ENCODE data around the gene NCAN.

Gene NCAN

DNA sequence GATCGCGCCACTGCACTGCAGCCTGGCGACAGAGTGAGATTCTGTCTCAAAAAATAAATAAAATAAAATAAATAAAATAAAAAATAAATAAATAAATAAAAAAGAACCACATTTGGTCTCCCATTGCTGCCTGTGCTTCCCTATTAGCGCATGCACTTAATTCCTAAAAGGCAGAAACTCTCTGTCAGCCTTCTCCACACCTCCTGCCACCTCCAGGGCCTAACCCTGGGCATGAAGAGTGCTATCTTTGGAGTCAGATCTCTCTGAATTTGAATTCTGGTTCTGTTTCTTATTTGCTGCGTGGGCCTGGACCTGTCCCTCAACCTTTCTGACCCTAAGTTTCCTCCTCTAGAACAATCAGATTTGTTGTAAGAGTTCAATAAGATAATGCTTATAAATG is 11.3 kb downstream of the NCAN start:
- no peaks in the 10 kb centered on the region for H3K9me2 ChIP-seq (ENCODE audit: low read depth, low read length)
- no peak overlapping the region for H3K9ac ChIP-seq (ENCODE audit: low read length)
- H3K79me2 ChIP-seq (ENCODE audit: insufficient read depth, low read length), result no peaks in the 10 kb centered on the region
- no peak overlapping the region for H3K4me3 ChIP-seq (ENCODE audit: low read depth, low read length, poor library complexity, severe bottlenecking)
- TF ChIP-seq, protein P1, sequence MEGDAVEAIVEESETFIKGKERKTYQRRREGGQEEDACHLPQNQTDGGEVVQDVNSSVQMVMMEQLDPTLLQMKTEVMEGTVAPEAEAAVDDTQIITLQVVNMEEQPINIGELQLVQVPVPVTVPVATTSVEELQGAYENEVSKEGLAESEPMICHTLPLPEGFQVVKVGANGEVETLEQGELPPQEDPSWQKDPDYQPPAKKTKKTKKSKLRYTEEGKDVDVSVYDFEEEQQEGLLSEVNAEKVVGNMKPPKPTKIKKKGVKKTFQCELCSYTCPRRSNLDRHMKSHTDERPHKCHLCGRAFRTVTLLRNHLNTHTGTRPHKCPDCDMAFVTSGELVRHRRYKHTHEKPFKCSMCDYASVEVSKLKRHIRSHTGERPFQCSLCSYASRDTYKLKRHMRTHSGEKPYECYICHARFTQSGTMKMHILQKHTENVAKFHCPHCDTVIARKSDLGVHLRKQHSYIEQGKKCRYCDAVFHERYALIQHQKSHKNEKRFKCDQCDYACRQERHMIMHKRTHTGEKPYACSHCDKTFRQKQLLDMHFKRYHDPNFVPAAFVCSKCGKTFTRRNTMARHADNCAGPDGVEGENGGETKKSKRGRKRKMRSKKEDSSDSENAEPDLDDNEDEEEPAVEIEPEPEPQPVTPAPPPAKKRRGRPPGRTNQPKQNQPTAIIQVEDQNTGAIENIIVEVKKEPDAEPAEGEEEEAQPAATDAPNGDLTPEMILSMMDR (IDR thresholded peaks at IDR 0.05; ENCODE audit: low read length), result no peak
- TF ChIP-seq EZH2 (IDR thresholded peaks at IDR 0.05; ENCODE audit: borderline replicate concordance, low read length), result no peak
- no peak overlapping the region for H2AFZ ChIP-seq (ENCODE audit: low read length)
- peaks cover 11% of the 10 kb centered on the region for H3K4me1 ChIP-seq (ENCODE audit: insufficient read depth, low read length, severe bottlenecking)
- peaks cover 11% of the 10 kb centered on the region for H3K27me3 ChIP-seq (ENCODE audit: insufficient read depth, low read length)
- no peaks in the 10 kb centered on the region for H3K36me3 ChIP-seq (ENCODE audit: insufficient read depth, low read length)
- H3F3A ChIP-seq (ENCODE audit: insufficient read depth, low read length), result no peaks in the 10 kb centered on the region
- H3K4me2 ChIP-seq (ENCODE audit: low read length), result no peak overlapping the region
- H3K27ac ChIP-seq (ENCODE audit: low read depth, low read length, poor library complexity, severe bottlenecking), result no peak overlapping the region
- no peaks in the 10 kb centered on the region for H4K20me1 ChIP-seq (ENCODE audit: insufficient read depth, low read length)
- no peaks in the 10 kb centered on the region for H3K9me3 ChIP-seq (ENCODE audit: low read length)

DNA sequence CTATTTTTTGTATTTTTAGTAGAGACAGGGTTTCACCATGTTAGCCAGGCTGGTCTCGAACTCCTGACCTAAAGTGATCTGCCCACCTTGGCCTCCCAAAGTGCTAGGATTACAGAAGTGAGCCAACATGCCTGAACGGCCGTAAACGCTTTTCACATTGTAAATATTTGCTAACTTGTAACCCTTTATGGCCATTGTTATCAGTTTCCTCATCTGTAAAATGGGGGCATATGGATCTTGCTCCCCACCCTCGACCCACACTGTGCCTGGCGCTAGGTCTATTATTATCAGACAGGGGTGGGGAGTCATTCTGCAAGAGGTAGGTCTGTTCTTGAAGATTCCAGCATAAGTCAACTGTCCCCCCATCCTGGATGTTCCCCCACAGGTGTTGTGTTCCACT is 11.9 kb downstream of the NCAN start:
- H3K36me3 ChIP-seq (ENCODE audit: insufficient read depth, low read length), result no peaks in the 10 kb centered on the region
- peaks cover 11% of the 10 kb centered on the region for H3K27me3 ChIP-seq (ENCODE audit: insufficient read depth, low read length)
- no peak overlapping the region for H3K9ac ChIP-seq (ENCODE audit: low read length)
- no peak overlapping the region for H2AFZ ChIP-seq (ENCODE audit: low read length)
- no peaks in the 10 kb centered on the region for H4K20me1 ChIP-seq (ENCODE audit: insufficient read depth, low read length)
- H3K4me1 ChIP-seq (ENCODE audit: insufficient read depth, low read length, severe bottlenecking), result peaks cover 11% of the 10 kb centered on the region
- no peaks in the 10 kb centered on the region for H3K79me2 ChIP-seq (ENCODE audit: insufficient read depth, low read length)
- TF ChIP-seq, protein P1 (IDR thresholded peaks at IDR 0.05; ENCODE audit: low read length), result no peak
- TF ChIP-seq EZH2 (IDR thresholded peaks at IDR 0.05; ENCODE audit: borderline replicate concordance, low read length), result no peak
- H3K9me2 ChIP-seq (ENCODE audit: low read depth, low read length), result no peaks in the 10 kb centered on the region
- H3K4me2 ChIP-seq (ENCODE audit: low read length), result no peak overlapping the region
- no peaks in the 10 kb centered on the region for H3K9me3 ChIP-seq (ENCODE audit: low read length)
- no peak overlapping the region for H3K4me3 ChIP-seq (ENCODE audit: low read depth, low read length, poor library complexity, severe bottlenecking)
- H3F3A ChIP-seq (ENCODE audit: insufficient read depth, low read length), result no peaks in the 10 kb centered on the region
- H3K27ac ChIP-seq (ENCODE audit: low read depth, low read length, poor library complexity, severe bottlenecking), result no peak overlapping the region

DNA sequence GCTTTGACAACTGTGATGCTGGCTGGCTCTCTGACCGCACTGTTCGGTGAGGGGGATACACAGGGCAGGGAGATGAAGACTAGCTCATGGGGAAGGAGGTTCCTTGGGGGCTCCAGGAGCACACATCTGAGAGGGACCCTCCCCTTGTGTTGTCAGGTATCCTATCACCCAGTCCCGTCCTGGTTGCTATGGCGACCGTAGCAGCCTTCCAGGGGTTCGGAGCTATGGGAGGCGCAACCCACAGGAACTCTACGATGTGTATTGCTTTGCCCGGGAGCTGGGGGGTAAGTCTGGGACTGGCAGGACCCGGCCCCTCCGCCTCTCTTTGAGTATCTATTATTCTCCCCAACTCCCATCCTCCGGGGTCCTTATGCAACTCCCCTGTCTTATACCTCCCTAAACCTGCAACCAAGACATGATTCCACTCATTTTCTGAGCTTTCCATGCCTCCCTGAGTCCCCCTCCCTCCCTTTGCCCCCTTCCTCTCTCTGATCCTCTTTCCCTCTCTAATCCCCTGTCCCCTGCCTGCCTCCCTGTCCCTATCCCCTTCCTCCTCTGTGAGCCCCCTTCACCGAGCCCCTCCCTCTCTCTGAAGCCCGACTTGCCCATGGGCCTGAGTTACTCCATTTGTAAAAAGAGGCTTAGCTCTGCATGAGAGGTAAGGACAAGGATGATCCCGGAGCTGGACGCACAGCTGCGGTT is 12.5 kb downstream of the NCAN start:
- Histone ChIP-seq H3K27ac (ENCODE audit: low read depth, low read length, poor library complexity, severe bottlenecking) (no peak overlapping the region), H3K4me2 (ENCODE audit: low read length) (peak overlapping the region; percentile 69), H3K9ac (ENCODE audit: low read length) (no peak overlapping the region; the same call in 1 of the 2 replicates), H3K79me2 (ENCODE audit: insufficient read depth, low read length) (no peaks in the 10 kb centered on the region), H2AFZ (ENCODE audit: low read length) (no peak overlapping the region), H3K36me3 (ENCODE audit: insufficient read depth, low read length) (no peaks in the 10 kb centered on the region), H3K9me2 (ENCODE audit: low read depth, low read length) (no peaks in the 10 kb centered on the region), H3K27me3 (ENCODE audit: insufficient read depth, low read length) (peaks cover 11% of the 10 kb centered on the region), H3K9me3 (ENCODE audit: low read length) (no peaks in the 10 kb centered on the region), H3K4me1 (ENCODE audit: insufficient read depth, low read length, severe bottlenecking) (peaks cover 11% of the 10 kb centered on the region), H4K20me1 (ENCODE audit: insufficient read depth, low read length) (no peaks in the 10 kb centered on the region), H3K4me3 (ENCODE audit: low read depth, low read length, poor library complexity, severe bottlenecking) (peak overlapping the region; percentile 51), H3F3A (ENCODE audit: insufficient read depth, low read length) (no peaks in the 10 kb centered on the region)
- TF ChIP-seq EZH2 (IDR thresholded peaks at IDR 0.05; ENCODE audit: borderline replicate concordance, low read length), result no peak
- TF ChIP-seq, protein P1 (IDR thresholded peaks at IDR 0.05; ENCODE audit: low read length), result no peak

Data from OCI-LY1 (cell line).